Trophoblast cell (in vitro differentiated cells and primary cell): ENCODE results near the gene P4HA2.

Source experiments
- DNase-seq, 2 donors: peaks; one replicate each; pipeline ENCODE4 v3.0.0-alpha.2; 2016
- H2AFZ ChIP-seq: 2 replicates; pipeline ENCODE4 v1.6.1; 2013; ENCODE audit warnings: low read length, moderate library complexity, mild to moderate bottlenecking; ENCODE audit not compliant: insufficient read depth, poor library complexity
- H2AK5ac ChIP-seq: 2 replicates; pipeline ENCODE4 v1.6.1; 2013; ENCODE audit warnings: mild to moderate bottlenecking, low read length
- H2BK120ac ChIP-seq: 2 replicates; pipeline ENCODE4 v1.6.1; 2013; ENCODE audit warnings: low read length, mild to moderate bottlenecking, moderate library complexity; ENCODE audit not compliant: insufficient read depth, poor library complexity
- H2BK12ac ChIP-seq: 2 replicates; pipeline ENCODE4 v1.6.1; 2013; ENCODE audit warnings: mild to moderate bottlenecking, low read length, moderate library complexity
- H2BK5ac ChIP-seq: 2 replicates; pipeline ENCODE4 v1.6.1; 2013; ENCODE audit warnings: low read length, low read depth, moderate library complexity, mild to moderate bottlenecking; ENCODE audit not compliant: poor library complexity
- H3K14ac ChIP-seq: 2 replicates; pipeline ENCODE4 v1.6.1; 2013; ENCODE audit warnings: mild to moderate bottlenecking, low read length
- H3K18ac ChIP-seq: 2 replicates; pipeline ENCODE4 v1.6.1; 2013; ENCODE audit warnings: mild to moderate bottlenecking, low read length
- H3K23ac ChIP-seq: 2 replicates; pipeline ENCODE4 v1.6.1; 2013; ENCODE audit warnings: low read length
- H3K27ac ChIP-seq: 2 replicates; pipeline ENCODE4 v1.5.1; 2013; ENCODE audit warnings: low read depth, mild to moderate bottlenecking, inconsistent platforms, low read length, moderate library complexity
- H3K27me3 ChIP-seq: 2 replicates; pipeline ENCODE4 v1.6.1; 2013; ENCODE audit warnings: inconsistent platforms, mild to moderate bottlenecking, low read length, moderate library complexity; ENCODE audit not compliant: insufficient read depth
- H3K36me3 ChIP-seq, 2 experiments: 1 replicate in 1 of 2; 2 replicates in 1 of 2; pipeline ENCODE4 v1.6.1; 2013; ENCODE audit warnings: low read length in 2 of 2, mild to moderate bottlenecking in 2 of 2, moderate library complexity in 1 of 2; ENCODE audit not compliant: insufficient read depth in 2 of 2, control insufficient read depth in 1 of 2
- H3K4ac ChIP-seq: 2 replicates; pipeline ENCODE4 v1.6.1; 2013; ENCODE audit warnings: low read depth, mild to moderate bottlenecking, low read length, moderate library complexity
- H3K4me1 ChIP-seq, 2 experiments: 1 replicate in 1 of 2; 2 replicates in 1 of 2; pipeline ENCODE4 v1.6.1; 2013; ENCODE audit warnings: low read length in 2 of 2, mild to moderate bottlenecking in 2 of 2, moderate library complexity in 1 of 2; ENCODE audit not compliant: insufficient read depth in 2 of 2, control insufficient read depth in 1 of 2
- H3K4me2 ChIP-seq: 2 replicates; pipeline ENCODE4 v1.6.1; 2013; ENCODE audit warnings: inconsistent platforms, mild to moderate bottlenecking, low read length, moderate library complexity
- H3K4me3 ChIP-seq: 2 replicates; pipeline ENCODE4 v1.5.1; 2013; ENCODE audit warnings: mild to moderate bottlenecking, low read depth, low read length, inconsistent platforms
- H3K79me1 ChIP-seq: one replicate; pipeline ENCODE4 v1.6.1; 2013; ENCODE audit warnings: low read length
- H3K79me2 ChIP-seq: 2 replicates; pipeline ENCODE4 v1.6.1; 2013; ENCODE audit warnings: low read length, mild to moderate bottlenecking; ENCODE audit not compliant: control insufficient read depth, insufficient read depth, poor library complexity
- H3K9ac ChIP-seq: 2 replicates; pipeline ENCODE4 v1.6.1; 2013; ENCODE audit warnings: mild to moderate bottlenecking, low read length
- H3K9me3 ChIP-seq: 2 replicates; pipeline ENCODE4 v1.6.1; 2013; ENCODE audit warnings: low read depth, mild to moderate bottlenecking, control low read depth, inconsistent platforms, low read length; ENCODE audit not compliant: insufficient read depth
- H4K12ac ChIP-seq: 2 replicates; pipeline ENCODE4 v1.6.1; 2013; ENCODE audit warnings: low read depth, mild to moderate bottlenecking, low read length, moderate library complexity
- H4K8ac ChIP-seq: 2 replicates; pipeline ENCODE4 v1.6.1; 2013; ENCODE audit warnings: low read depth, mild to moderate bottlenecking, low read length, moderate library complexity
- H4K91ac ChIP-seq: one replicate; pipeline ENCODE4 v1.6.1; 2013; ENCODE audit warnings: low read depth, mild to moderate bottlenecking, low read length, moderate library complexity
- WGBS: extraction: QIAGEN DNeasy Blood & Tissue Kit; methylation state at CpG from one replicate; pipeline ENCODE4 v1.1.7; 2013; ENCODE audit warnings: missing lambda C conversion rate; ENCODE audit not compliant: insufficient read length, insufficient coverage; ENCODE audit errors: extremely low coverage; 5-methylcytosine and 5-hydroxymethylcytosine counted together

The P4HA2 gene

GRCh38 chr5:132261881-132262845 is 34.5 kb upstream of the P4HA2 start:
- H3K27me3 ChIP-seq = no peaks in the 10 kb centered on the region
- peaks cover 4 to 9% of the 10 kb centered on the region in 2 experiments for H3K36me3 ChIP-seq
- DNase-seq = peak in 1 of 2 donors; percentile 25
- H3K4me1 ChIP-seq = peaks cover 31 to 37% of the 10 kb centered on the region in 2 experiments
- H2BK5ac ChIP-seq = no peak overlapping the region
- H2BK12ac ChIP-seq = no peak overlapping the region
- H3K79me2 ChIP-seq = peaks cover 5% of the 10 kb centered on the region
- WGBS = no CpG with 5 or more reads among the region's 7 CpGs
- H3K4ac ChIP-seq = no peak overlapping the region
- H3K9ac ChIP-seq = no peak overlapping the region
- H3K4me3 ChIP-seq = peak overlapping the region; percentile 41
- no peak overlapping the region for H4K8ac ChIP-seq
- no peak overlapping the region for H3K18ac ChIP-seq
- no peaks in the 10 kb centered on the region for H3K9me3 ChIP-seq
- no peak overlapping the region for H3K27ac ChIP-seq
- no peak overlapping the region for H3K23ac ChIP-seq
- H2AK5ac ChIP-seq = no peak overlapping the region
- peaks cover 11% of the 10 kb centered on the region for H3K79me1 ChIP-seq
- no peak overlapping the region for H2AFZ ChIP-seq
- H2BK120ac ChIP-seq = no peak overlapping the region
- H4K12ac ChIP-seq = no peak overlapping the region
- no peak overlapping the region for H3K4me2 ChIP-seq
- no peak overlapping the region for H4K91ac ChIP-seq
- H3K14ac ChIP-seq = no peak overlapping the region

- H4K91ac ChIP-seq = no peak overlapping the region
- H3K9me3 ChIP-seq = no peaks in the 10 kb centered on the region
- H2AK5ac ChIP-seq = no peak overlapping the region
- no peak overlapping the region for H3K18ac ChIP-seq
- H2BK120ac ChIP-seq = no peak overlapping the region
- H3K27ac ChIP-seq = no peak overlapping the region
- H3K9ac ChIP-seq = no peak overlapping the region
- peaks cover 26 to 37% of the 10 kb centered on the region in 2 experiments for H3K4me1 ChIP-seq
- H3K27me3 ChIP-seq = no peaks in the 10 kb centered on the region
- H4K8ac ChIP-seq = no peak overlapping the region
- H2AFZ ChIP-seq = no peak overlapping the region
- DNase-seq = peak in 1 of 2 donors; percentile 19
- H3K36me3 ChIP-seq = peaks cover 0 to 6% of the 10 kb centered on the region in 2 experiments
- H2BK5ac ChIP-seq = no peak overlapping the region
- no peak overlapping the region for H4K12ac ChIP-seq
- no peak overlapping the region for H3K4me2 ChIP-seq
- WGBS = no CpG with 5 or more reads among the region's 6 CpGs
- no peak overlapping the region for H3K4me3 ChIP-seq
- H3K4ac ChIP-seq = no peak overlapping the region
- H3K14ac ChIP-seq = no peak overlapping the region
- no peak overlapping the region for H3K23ac ChIP-seq
- H3K79me2 ChIP-seq = peaks cover 7% of the 10 kb centered on the region
- no peak overlapping the region for H2BK12ac ChIP-seq
- H3K79me1 ChIP-seq = peaks cover 13% of the 10 kb centered on the region
These were observed 33.3 kb upstream of the P4HA2 start for GRCh38 chr5:132260714-132261551.

GRCh38 chr5:132260051-132260450 is 32.4 kb upstream of the P4HA2 start:
- no peak for DNase-seq
- H3K4me2 ChIP-seq = no peak overlapping the region
- peaks cover 18 to 31% of the 10 kb centered on the region in 2 experiments for H3K4me1 ChIP-seq

GRCh38 chr5:132259069-132259851 is 31.6 kb upstream of the P4HA2 start:
- peak overlapping the region; percentile 15 for H2BK120ac ChIP-seq
- H3K23ac ChIP-seq = no peak overlapping the region
- peaks cover 7% of the 10 kb centered on the region for H3K79me2 ChIP-seq
- no peak overlapping the region for H3K18ac ChIP-seq
- H3K79me1 ChIP-seq = peaks cover 13% of the 10 kb centered on the region
- no peak overlapping the region for H3K27ac ChIP-seq
- peaks cover 0 to 6% of the 10 kb centered on the region in 2 experiments for H3K36me3 ChIP-seq
- H3K9me3 ChIP-seq = no peaks in the 10 kb centered on the region
- H3K14ac ChIP-seq = no peak overlapping the region
- H3K27me3 ChIP-seq = no peaks in the 10 kb centered on the region
- no peak overlapping the region for H3K9ac ChIP-seq
- DNase-seq = no peak
- no peak overlapping the region for H2AFZ ChIP-seq
- H2BK12ac ChIP-seq = no peak overlapping the region
- no peak overlapping the region for H3K4me2 ChIP-seq
- H2BK5ac ChIP-seq = no peak overlapping the region
- peaks cover 15 to 30% of the 10 kb centered on the region in 2 experiments for H3K4me1 ChIP-seq
- no peak overlapping the region for H4K91ac ChIP-seq
- no peak overlapping the region for H2AK5ac ChIP-seq
- no CpG with 5 or more reads among the region's 24 CpGs for WGBS
- H3K4ac ChIP-seq = peak overlapping the region; percentile 1
- no peak overlapping the region for H3K4me3 ChIP-seq
- H4K8ac ChIP-seq = no peak overlapping the region
- H4K12ac ChIP-seq = no peak overlapping the region

More at GRCh38 chr5:132260051-132260450, 32.4 kb upstream of the P4HA2 start:
- H3K27ac ChIP-seq = no peak overlapping the region
- no peak overlapping the region for H2AFZ ChIP-seq
- H4K91ac ChIP-seq = no peak overlapping the region
- peaks cover 0 to 6% of the 10 kb centered on the region in 2 experiments for H3K36me3 ChIP-seq
- H4K8ac ChIP-seq = no peak overlapping the region
- no peak overlapping the region for H3K4me3 ChIP-seq
- no peak overlapping the region for H2AK5ac ChIP-seq
- no CpG with 5 or more reads among the region's 6 CpGs for WGBS
- H3K27me3 ChIP-seq = no peaks in the 10 kb centered on the region
- no peaks in the 10 kb centered on the region for H3K9me3 ChIP-seq
- no peak overlapping the region for H3K23ac ChIP-seq
- no peak overlapping the region for H3K18ac ChIP-seq
- no peak overlapping the region for H4K12ac ChIP-seq
- peaks cover 13% of the 10 kb centered on the region for H3K79me1 ChIP-seq
- H2BK120ac ChIP-seq = no peak overlapping the region
- peaks cover 7% of the 10 kb centered on the region for H3K79me2 ChIP-seq
- H3K14ac ChIP-seq = no peak overlapping the region
- H2BK5ac ChIP-seq = no peak overlapping the region
- H3K4ac ChIP-seq = no peak overlapping the region
- H2BK12ac ChIP-seq = no peak overlapping the region
- no peak overlapping the region for H3K9ac ChIP-seq
